GM12873 (cell line): Measurements from ENCODE around the gene CHD5.

Experiments used
- CTCF ChIP-seq: IDR thresholded peaks from 2 replicates; pipeline ENCODE4 v1.5.1; 2012; ENCODE audit warnings: low read depth, mild to moderate bottlenecking, moderate library complexity, low read length, control low read depth; ENCODE audit not compliant: insufficient read depth; ENCODE audit errors: missing control alignments

The CHD5 gene

GRCh38 chr1:6125366-6125765, 54.8 kb downstream of the CHD5 start:
- TF ChIP-seq CTCF, result no peak

- TF ChIP-seq CTCF, result no peak
Measured at GRCh38 chr1:6124746-6125365, 55.3 kb downstream of the CHD5 start.

GRCh38 chr1:6124341-6124740, 55.8 kb downstream of the CHD5 start:
- TF ChIP-seq CTCF, result no peak

- no peak for TF ChIP-seq CTCF
Measured at GRCh38 chr1:6123816-6124215, 56.3 kb downstream of the CHD5 start.

- TF ChIP-seq CTCF, result no peak
Measured at GRCh38 chr1:6123083-6123482, 57.0 kb downstream of the CHD5 start.

- no peak for TF ChIP-seq CTCF
Measured at GRCh38 chr1:6121651-6122370, 58.3 kb downstream of the CHD5 start.

- TF ChIP-seq CTCF, result no peak
Measured at GRCh38 chr1:6121021-6121421, 59.1 kb downstream of the CHD5 start.
